NCI-H524 treated with DMSO at 0.1 percent for 48 hours (cell line): Measurements from ENCODE around the gene PRDX2.
"Not testable (repeated sequence)": the region's sequence is repeated elsewhere in the genome, so short reads cannot be mapped to it uniquely, and the experiment has no call there.

ENCODE experiments used
- DNase-seq: peaks from one replicate; lab custom pipeline; 2025; lab: John Stamatoyannopoulos, UW

The PRDX2 gene

DNA sequence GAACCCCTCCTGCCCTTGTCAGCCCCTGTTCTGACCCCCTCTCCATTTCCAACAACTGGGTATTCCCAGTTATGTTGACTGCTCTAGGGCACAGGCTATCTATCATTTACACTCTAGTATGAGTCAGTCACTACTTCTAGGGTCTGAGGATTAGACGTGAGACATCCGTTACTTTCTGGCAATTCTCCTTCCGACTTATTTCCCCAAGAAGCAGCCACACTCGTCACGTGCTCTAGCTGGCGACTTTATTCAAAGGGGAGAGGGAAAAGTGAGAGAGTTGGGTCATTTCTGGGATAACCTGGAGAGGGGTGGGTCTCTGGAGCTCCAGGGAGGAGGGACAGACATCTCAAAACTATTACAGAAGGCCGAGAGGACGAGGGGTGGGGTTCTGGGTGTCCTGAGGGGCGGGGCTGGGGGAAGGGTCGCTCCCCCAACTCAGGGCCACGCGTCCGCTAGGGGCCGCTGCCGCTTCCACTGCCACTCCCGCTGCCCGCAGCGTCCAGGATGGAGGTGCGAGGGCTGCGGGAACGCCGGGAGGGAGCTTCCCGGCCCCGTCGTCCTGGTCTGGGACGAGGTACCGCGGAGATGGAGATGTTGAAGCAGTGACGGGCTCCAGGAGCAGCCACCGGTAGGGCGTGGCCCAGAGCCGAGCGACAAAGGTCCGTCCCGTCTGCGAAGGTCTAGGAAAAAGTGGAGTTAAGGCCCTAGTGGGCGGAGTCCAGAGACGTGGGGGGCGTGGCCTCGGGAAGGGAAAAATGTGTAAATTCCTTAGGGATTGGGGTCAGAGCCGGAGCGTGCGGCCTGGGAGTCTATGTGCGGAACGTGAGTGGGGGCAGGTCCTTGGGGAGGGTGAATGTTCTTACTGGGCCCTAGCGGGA, 23.9 kb upstream of the PRDX2 start:
- DNase-seq, result no peak

DNA sequence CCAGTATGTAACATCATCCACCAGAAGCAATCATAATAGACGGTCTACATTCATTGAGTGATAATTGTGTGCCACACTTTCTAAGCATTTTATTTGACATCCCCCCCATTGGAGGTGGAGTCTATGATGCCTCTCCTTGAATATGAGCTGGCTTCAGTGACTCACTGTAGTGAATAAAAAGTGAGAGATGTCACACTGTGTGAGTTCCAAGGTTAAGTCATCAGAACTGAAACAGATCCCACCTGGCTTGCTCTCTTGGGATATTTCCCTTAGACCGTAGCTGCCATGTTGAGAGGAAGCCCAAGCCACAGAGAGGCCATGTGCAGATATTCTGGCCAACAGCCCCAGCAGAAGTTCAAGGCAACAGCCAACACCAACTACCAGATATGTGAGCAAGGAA, 20.2 kb upstream of the PRDX2 start:
- no peak for DNase-seq

DNA sequence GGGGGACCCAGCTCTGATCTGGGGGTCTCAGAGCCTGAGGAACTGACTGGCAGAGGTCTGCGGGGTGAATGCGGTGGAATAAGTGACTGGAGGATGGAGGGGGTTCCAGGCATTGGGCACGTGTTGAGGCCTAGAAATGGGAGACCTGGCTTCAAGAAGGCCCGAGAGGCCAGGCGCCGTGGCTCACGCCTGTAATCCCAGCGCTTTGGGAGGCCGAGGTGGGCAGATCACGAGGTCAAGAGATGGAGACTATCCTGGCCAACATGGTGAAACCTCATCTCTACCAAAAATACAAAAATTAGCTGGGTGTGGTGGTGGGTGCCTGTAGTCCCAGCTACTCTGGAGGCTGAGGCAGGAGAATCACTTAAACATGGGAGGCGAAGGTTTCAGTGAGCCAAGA, 16.2 kb upstream of the PRDX2 start:
- not testable (repeated sequence) for DNase-seq

DNA sequence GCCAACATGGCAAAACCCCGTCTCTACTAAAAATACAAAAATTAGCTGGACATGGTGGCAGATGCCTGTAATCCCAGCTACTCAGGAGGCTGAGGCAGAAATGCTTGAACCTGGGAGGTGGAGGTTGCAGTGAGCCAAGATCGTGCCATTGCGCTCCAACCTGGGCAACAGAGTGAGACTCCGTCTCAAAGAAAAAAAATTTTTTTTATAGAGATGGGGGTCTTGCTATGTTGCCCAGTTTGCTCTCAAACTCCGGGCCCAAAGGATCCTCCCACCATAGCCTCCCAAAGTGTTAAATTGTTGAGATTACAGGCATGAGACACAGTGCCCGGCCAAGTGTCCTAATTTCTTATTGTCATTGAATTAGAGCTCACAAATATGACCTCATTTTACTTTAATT, 15.6 kb upstream of the PRDX2 start:
- DNase-seq, result not testable (repeated sequence)

DNA sequence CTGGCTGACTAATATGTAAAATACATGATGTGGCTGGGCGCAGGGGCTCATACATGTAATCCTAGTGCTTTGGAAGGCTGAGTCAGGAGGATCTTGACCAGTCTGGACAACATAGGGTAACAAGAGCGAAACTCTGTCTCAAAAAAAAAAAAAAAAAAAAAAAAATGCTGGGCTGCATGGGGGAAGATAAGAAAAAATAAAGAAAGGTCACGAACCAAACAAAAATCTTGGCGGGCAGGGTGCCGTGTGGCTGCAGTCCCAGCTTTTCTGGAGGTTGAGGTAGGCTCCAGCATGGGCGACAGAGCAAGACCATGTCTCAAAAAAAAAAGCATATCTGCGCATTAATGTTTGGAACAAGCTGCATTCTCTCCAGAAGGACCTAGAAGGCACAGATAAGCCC, 13.5 kb upstream of the PRDX2 start:
- DNase-seq, result no peak

DNA sequence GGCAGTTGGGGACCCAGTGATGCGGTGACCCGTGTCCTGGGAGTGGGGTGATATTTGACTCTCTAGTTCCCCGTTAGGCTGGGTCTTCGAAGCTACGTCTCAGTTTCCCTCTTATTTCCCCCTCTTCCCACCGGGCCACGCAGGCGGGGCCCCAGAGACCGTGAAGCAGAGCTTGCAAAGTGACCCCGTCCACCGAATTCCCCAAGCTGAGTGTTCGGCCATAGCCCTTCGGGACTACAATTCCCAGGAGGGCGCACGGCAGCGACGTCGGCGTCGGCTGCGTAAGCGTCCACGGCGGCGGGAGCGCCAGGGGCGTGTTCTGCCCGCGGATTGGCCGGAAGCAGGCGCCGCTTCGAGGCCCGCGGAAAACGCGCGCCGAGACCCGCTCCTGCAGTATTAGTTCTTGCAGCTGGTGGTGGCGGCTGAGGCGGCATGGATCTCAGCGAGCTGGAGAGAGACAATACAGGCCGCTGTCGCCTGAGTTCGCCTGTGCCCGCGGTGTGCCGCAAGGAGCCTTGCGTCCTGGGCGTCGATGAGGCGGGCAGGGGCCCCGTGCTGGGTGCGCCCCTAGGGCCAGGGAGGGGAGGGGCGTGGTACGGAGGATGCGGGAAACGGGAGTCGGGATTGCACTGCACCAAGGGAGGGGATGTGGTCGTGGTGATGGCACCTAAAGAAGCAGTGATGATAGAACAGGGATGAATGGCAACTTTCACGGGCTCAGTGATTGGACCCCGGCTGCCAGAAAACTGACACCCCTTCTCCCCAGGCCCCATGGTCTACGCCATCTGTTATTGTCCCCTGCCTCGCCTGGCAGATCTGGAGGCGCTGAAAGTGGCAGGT, 4.9 kb upstream of the PRDX2 start, which contains the start of gene RNASEH2A:
TSS of gene RNASEH2A (plus strand) at position 343 of the 840 bp plus-strand sequence. CDS start at position 433, 90 bp downstream.
- DNase-seq, result peak; percentile 78

DNA sequence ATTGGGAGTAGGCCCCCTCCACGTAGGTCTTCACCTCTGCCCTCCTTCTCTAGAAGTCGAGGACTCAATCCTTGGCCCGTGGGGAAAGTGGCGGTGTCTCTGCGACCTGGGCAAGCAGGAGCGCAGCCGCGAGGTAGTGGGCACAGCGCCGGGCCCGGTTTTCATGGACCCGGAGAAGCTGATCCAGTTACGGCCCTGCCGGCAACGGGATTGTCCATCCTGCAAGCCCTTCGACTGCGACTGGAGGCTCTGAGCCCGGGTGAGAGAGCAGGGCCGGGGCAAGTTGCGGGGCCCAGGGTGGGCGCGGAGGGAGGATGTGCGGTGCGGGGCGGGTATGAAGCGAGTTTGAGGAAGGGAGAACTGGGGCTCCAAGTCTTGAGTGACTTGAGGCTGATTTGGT, 2.5 kb upstream of the PRDX2 start:
- DNase-seq, result no peak

DNA sequence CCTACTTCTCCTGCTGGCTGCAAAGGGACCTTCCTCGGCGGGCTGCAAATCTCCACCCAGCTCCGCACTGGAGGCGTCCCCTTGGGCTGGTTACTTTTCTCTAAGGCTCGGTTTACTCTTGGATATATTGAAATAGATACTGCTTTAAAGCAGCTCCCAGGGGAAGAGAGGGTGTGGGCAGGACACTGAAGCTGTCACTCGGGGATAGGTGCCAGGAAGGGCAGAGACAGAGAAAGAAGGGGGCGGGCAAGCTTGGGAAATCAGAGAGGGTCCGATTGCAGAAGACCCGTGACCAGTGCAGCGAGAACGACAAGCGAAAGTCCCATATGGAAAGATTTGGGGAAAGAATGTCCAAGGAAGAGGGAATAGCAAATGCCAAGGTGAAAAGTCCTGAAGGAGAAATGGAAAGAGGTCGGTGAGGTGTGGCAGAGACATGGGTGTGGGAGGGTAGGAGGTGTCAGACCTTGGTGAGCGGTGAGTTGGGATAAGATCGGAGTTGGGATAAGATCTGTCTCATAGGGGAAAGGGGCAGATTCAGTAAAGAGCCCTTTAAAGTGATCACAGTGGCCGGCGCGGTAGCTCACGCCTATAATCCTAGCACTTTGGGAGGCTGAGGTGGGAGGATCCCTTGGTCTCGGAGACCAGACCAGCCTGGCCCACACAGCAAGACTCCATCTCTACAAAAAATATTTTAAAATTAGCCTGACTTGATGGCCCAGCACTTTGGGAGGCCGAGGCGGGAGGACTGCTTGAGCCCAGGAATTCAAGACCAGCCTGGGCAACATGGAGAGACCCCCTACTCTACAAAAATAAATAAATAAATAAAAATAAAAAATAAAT, 887 bp upstream of the PRDX2 start:
- no peak for DNase-seq

DNA sequence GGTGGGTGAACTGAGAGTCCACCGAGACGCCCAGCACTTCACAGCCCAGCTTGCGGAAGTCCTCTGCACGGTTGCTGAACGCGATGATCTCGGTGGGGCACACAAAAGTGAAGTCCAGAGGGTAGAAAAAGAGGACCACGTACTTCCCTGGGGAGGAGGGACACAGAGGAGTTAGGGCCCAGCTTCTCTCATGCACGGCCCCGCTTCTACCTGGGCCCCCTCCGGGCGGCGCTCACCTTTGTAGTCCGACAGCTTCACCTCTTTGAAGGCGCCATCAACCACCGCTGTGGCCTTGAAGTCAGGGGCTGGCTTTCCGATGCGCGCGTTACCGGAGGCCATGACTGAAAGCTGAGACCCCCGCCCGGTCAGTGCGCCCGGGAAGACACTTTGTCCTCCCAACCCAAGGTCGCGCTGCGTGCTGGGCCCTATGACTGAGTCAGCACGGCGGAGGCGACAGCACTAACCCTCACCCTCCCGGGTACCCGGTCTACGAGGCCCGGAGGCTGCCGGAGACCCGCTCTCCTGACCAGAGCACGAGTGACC, 606 bp downstream of the PRDX2 start:
- no peak for DNase-seq

DNA sequence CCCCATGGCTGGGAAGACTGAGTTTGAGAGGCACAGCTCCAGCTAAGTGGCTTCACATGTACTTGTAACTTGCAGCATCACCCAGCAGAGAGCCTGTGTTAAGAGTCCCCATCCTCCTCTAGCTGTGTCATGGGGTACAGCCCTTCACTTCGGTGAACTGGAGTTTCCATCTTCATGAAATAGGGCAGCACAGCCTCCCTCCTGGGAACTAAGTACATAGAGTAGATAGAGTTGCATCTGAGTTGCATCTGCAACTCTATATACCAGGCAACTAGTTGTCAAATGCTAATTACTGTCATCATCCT, 1.2 kb downstream of the PRDX2 start:
- no peak for DNase-seq

DNA sequence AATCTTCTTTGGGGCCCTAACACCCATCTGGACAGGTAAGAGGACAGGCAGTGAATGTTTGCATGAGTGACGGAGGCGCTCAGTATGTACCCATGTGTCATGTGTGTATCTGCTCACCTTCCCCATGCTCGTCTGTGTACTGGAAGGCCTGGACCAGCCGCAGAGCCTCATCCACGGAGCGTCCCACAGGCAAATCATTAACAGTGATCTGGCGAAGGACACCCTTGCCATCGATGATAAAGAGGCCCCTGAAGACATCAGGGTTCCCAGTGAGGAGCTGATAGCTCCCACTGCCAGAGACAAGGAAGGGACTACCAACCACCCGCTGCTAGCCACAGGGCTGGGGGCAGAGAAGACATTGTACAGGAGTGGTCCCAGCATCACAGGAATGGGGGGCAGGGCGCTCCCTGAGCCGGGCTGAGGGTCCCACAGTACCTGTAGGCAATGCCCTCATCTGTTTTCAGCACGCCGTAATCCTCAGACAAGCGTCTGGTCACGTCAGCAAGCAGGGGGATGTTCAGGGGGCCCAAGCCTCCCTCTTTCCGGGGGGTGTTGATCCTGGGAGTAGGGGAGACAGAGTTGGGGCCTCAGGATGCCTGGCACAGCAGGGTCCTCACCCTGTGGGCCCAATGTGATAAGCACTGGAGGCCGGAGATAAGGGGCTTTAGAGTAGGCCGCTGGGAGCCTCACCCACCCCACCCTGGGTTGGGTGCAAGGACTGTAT, 1.7 kb downstream of the PRDX2 start:
- no peak for DNase-seq

DNA sequence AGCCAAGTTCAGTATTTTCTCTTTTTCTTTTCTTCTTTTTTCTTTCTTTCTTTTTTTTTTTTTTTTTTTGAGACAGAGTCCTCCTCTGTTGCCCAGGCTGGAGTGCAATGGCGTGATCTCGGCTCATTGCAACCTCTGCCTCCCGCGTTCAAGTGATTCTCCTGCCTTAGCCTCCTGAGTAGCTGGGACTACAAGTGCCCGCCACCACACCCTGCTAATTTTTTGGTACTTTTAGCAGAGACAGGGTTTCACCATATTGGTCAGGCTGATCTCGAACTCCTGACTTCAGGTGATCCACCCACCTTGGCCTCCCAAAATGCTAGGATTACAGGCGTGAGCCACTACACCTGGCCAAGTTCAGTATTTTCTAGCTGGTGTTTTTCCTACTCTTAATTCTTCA, 4.0 kb downstream of the PRDX2 start:
- not testable (repeated sequence) for DNase-seq

DNA sequence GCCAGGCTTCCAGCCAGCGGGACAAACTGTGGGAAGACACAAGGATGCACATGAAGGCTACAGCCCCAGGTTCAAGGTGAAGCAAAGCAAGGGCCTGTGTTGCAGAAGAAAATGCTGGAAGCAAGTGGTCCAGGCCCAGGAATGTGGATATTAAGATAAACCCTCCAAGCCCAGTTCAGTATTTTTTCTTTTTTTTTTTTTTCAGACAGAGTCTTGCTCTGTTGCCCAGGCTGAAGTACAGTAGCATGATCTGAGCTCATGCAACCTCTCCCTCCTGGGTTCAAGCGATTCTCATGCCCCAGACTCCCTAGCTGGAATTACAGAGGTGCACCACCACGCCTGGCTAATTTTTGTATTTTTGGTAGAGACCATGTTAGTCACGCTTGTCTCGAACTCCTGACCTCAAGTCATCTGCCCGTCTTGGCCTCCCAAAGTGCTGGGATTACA, 4.4 kb downstream of the PRDX2 start:
- DNase-seq, result no peak

DNA sequence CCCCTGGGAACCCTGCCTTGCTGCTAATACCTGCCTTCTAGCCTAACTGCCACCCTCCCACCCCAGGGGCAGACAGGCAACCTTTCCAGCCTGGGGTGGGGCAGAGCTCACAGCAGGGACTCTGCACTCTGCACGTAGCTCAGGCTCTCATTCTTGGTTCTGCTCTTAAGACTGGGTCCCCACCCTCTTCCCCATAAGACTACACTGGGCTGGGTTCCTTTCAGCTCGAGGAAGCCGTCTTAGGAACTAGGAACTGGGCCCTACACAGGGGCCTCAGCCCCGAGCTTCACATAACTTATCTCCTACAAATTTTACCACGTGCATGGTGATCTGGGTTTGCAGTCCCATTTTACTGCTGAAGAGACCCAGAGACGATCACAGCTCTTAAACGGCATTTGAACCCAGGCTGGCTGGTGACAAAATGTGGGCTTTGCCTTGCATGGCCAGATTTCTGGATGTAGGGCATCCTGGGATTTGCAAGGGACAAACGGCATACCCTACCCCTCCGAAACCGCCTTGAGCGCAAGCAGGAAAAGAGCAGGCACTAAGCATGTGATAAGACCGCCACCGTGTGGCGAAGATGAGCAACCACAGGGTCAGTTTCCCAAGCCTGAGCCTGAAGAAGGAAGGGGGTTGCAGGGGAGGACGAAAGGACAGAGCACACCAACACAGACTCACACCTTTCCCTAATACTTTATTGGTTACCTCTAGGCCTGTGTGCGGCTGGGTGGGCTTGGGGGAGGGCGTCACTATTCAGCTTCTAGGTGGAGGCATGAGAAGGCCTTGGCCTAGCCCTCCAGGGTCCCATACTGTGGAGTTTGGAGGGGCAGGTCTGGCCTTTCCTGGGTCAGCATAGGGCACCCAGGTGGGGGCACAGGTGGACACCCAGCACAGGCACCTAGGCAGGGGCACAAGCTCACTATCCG, 5.2 kb downstream of the PRDX2 start:
- DNase-seq, result peak; percentile 46

DNA sequence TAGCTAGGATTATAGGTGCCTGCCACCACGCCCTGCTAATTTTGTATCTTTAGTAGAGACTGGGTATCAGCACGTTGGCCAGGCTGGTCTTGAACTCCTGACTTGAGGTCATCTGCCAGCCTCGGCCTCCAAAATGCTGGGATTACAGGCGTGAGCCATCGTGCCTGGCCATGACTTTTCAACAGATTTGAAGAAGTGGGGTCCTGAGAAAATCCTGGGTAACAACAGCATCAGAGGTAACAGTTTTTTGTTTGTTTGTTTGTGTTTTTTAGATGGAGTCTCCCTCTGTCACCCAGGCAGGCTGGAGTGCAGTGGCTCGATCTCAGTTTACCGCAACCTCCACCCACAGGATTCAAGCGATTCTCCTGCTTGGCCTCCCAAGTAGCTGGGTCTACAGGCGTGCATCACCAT, 6.6 kb downstream of the PRDX2 start:
- no peak for DNase-seq

DNA sequence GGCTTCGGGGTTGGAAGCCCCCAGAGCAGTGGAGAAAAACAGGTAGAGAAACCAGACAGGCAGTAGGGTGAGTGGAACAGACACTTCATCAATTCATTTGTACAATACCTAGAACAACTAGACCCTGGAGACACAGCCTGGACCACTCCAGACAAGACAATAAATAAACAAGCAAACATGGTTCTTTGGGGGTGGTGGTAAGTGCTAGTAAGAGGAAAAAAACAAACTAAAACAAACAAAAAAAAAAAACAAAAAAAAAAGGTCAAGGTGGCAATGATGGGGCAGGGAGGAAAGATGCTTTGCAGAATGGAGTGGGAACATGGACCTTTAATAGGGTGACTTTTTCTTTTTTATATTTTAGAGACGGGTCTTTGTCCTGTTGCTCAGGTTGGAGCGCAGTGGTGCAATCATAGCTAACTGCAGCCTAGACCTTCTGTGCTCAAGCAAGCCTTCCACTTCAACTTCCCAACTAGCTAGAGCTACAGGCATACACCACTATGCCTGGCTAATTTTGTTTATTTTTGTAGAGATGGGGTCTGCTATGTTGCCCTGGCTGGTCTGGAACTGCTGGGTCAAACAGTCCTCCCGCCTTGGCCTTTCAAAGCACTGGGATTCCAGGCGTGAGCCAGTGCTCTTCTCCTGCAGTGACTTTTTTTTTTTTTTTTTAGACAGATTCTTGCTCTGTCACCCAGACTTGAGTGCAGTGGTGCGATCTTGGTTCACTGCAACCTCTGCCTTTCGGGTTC, 7.2 kb downstream of the PRDX2 start:
- DNase-seq, result no peak

DNA sequence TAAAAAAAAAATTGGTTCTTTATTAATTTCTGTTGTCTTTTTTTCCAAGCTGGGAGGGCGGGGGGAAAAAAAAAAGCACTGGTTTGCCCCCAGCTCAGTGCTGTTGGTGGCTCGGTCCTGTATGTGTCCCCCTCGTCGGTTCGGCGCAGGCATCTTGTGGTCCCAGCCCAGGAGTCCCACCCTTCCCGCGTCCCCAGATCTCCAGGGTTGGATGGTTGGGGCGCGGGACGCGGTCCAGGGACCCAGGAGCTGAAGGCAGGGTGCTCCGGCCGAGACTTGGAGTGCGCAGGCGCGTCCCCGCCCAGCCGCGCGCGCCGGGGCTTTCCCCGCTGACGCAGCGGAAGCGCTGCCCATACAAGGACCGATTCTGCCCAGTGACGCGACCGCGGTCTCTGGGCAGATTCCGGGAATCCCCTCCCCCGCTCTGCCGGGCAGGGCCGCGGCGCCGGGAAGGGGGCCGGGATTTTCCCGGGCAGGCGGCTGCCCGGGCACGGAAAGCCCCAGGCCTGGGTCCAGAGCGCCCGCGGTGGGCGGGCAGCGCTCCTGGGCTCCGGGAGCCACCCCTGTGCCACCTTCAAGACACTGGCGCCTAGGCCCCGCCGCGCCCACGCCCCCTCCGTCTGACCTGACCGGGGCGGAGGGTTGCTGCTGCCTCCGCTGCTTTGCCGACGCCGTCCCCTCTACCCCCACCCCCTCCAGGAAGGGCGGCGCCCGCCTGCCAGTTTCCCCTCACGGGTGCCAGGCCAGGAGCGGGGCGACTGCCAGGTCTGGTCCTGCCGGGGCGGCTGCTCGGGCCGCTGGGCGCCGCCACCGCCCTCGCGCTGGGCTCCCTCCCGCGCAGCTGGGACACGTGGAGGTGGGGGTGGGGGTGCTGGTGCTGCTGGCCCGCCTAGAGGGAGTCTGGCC, 8.1 kb downstream of the PRDX2 start:
- no peak for DNase-seq

DNA sequence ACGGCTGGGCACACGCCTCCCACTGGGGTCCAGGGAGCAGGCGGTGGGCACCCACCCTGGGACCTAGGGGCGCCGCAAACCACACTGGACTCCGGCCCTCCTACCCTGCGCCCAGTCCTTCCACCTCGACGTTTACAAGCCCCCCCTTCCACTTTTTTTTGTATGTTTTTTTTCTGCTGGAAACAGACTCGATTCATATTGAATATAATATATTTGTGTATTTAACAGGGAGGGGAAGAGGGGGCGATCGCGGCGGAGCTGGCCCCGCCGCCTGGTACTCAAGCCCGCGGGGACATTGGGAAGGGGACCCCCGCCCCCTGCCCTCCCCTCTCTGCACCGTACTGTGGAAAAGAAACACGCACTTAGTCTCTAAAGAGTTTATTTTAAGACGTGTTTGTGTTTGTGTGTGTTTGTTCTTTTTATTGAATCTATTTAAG, 8.7 kb downstream of the PRDX2 start:
- DNase-seq, result no peak
